Measurements from ENCODE around the gene PKM.

GRCh38 chr15:72192416-72192815 lies 38.6 kb downstream of the PKM start:
- TF ChIP-seq EGR1 (IDR thresholded peaks at IDR 0.05; ENCODE audit: low read depth in 2 of 2) (no peak), CTCF (IDR thresholded peaks at IDR 0.05; ENCODE audit: low read depth, low read length, missing input control) (no peak), RXRA (IDR thresholded peaks at IDR 0.05) (no peak)
